Fibroblast of lung (primary cell): ENCODE data around the gene TMEM217. TPM values are rescaled to one million over a fixed set of nuclear protein-coding genes. Genes with fewer than 3 reads are reported as not detected.

ENCODE experiments used
- DNase-seq, 2 donors: peaks; one replicate each; pipeline versions ENCODE4 v3.0.0 to v3.0.0-alpha.2; 2010; ENCODE audit warnings: low read depth in 2 of 2
- H2AFZ ChIP-seq: 2 replicates; pipeline ENCODE4 v1.5.1; 2012; ENCODE audit warnings: low read length, control low read depth, inconsistent platforms
- H3K27ac ChIP-seq: 2 replicates; pipeline ENCODE4 v1.5.1; 2011; ENCODE audit warnings: low read length, control low read depth; ENCODE audit not compliant: insufficient read depth
- H3K27me3 ChIP-seq: 2 replicates; pipeline ENCODE4 v1.5.1; 2011; ENCODE audit warnings: mild to moderate bottlenecking, low read length; ENCODE audit not compliant: control insufficient read depth, insufficient read depth
- H3K36me3 ChIP-seq: 2 replicates; pipeline ENCODE4 v1.5.1; 2011; ENCODE audit warnings: low read length; ENCODE audit not compliant: control insufficient read depth, insufficient read depth
- H3K4me1 ChIP-seq: 2 replicates; pipeline ENCODE4 v1.5.1; 2011; ENCODE audit warnings: low read length; ENCODE audit not compliant: control insufficient read depth, insufficient read depth; ENCODE audit errors: extremely low read depth
- H3K4me2 ChIP-seq: 2 replicates; pipeline ENCODE4 v1.5.1; 2011; ENCODE audit warnings: low read length, control low read depth; ENCODE audit not compliant: insufficient read depth; ENCODE audit errors: extremely low read depth
- H3K4me3 ChIP-seq, 4 experiments: fragments of 200-600 bp in 1 of 4; sonication (generic) in 1 of 4; replicated peaks in 1 of 4; 2 replicates each; pipeline ENCODE4 v1.5.1; 2011 to 2016; ENCODE audit warnings: low read length in 4 of 4, low read depth in 3 of 4, mild to moderate bottlenecking in 3 of 4, control low read depth in 2 of 4, inconsistent platforms in 1 of 4, mixed read lengths in 1 of 4; ENCODE audit not compliant: insufficient read depth in 1 of 4; ENCODE audit errors: control extremely low read depth in 1 of 4
- H3K79me2 ChIP-seq: 2 replicates; pipeline ENCODE4 v1.5.1; 2012; ENCODE audit warnings: mild to moderate bottlenecking, low read length, inconsistent platforms; ENCODE audit not compliant: control insufficient read depth, insufficient read depth
- H3K9ac ChIP-seq: 2 replicates; pipeline ENCODE4 v1.5.1; 2011; ENCODE audit warnings: mild to moderate bottlenecking, low read length, control low read depth; ENCODE audit not compliant: insufficient read depth
- H3K9me3 ChIP-seq: 2 replicates; pipeline ENCODE4 v1.5.1; 2012; ENCODE audit warnings: low read depth, low read length; ENCODE audit not compliant: control insufficient read depth, insufficient read depth
- H4K20me1 ChIP-seq: 2 replicates; pipeline ENCODE4 v1.5.1; 2011; ENCODE audit warnings: low read length; ENCODE audit not compliant: control insufficient read depth, insufficient read depth; ENCODE audit errors: extremely low read depth
- CTCF ChIP-seq, 2 donors: IDR thresholded peaks in 1 of 2; conservative IDR thresholded peaks in 1 of 2; 1 replicate in 1 of 2; 2 replicates in 1 of 2; pipeline ENCODE4 v1.5.1; 2011 to 2012; ENCODE audit warnings: low read length in 2 of 2, control low read depth in 1 of 2, inconsistent platforms in 1 of 2, low read depth in 1 of 2, mild to moderate bottlenecking in 1 of 2
- EZH2 ChIP-seq: IDR thresholded peaks from 2 replicates; pipeline ENCODE4 v1.5.1; 2012; ENCODE audit warnings: low read length, control low read depth, mild to moderate bottlenecking; ENCODE audit errors: missing control alignments
- polyA plus RNA-seq, 2 donors: library from polyadenylated mRNA; depleted of rRNA in 1 of 2; stranded (reverse) in 1 of 2; unstranded in 1 of 2; fragments of >200 nt; gene quantifications; 2 replicates each; pipeline ENCODE4 v1.2.1, GENCODE V29; 2011 to 2012; ENCODE audit warnings: missing spikeins in 1 of 2
- total RNA-seq: library from RNA; depleted of rRNA; stranded (reverse); fragments of >200 nt; gene quantifications from 2 replicates; pipeline ENCODE4 v1.2.1, GENCODE V29; 2014

The TMEM217 gene
- total and polyA plus RNA-seq, 2 donors (not counting 1 experiment from before 2014, with no cell fraction given) = 3.1 to 4.0 TPM

DNA sequence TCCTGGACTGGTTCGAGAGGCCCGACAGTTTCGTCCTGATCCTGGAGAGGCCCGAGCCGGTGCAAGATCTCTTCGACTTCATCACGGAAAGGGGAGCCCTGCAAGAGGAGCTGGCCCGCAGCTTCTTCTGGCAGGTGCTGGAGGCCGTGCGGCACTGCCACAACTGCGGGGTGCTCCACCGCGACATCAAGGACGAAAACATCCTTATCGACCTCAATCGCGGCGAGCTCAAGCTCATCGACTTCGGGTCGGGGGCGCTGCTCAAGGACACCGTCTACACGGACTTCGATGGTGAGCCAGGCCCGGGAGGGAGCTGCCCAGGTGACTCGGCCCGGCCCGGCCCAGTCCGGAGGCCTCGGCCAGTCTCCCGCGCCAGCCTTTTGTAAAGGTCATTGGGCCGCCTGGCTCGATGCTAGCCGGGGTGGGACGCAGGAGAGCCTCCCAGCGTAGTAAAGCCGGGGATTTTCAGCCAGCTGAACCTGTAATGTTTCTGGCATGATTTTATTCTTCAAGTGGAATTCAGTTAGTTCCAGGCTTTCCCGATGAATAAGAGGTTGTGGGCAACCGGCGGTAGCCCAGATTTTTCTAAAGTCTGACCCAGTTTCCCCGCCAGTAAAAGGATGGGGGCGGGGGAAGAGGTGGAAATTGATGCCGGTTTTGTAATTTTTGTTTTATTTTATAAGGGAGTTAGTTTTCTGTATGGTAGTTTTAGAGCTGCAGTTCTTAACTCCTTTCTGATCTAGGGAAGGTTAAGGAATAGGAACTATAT lies 86.6 kb downstream of the TMEM217 start:
- DNase-seq = peak in 1 of 2 donors; percentile 76
- Histone ChIP-seq H3K4me2 (peak overlapping the region; percentile 88), H2AFZ (no peak overlapping the region), H3K79me2 (peaks cover 20% of the 10 kb centered on the region), H3K9ac (peak overlapping the region; percentile 78), H3K36me3 (peaks cover 15% of the 10 kb centered on the region), H3K4me1 (peaks cover 6% of the 10 kb centered on the region), H3K4me3 (peak overlapping the region; percentile 58 to 95 (median 73)), H3K27ac (peak overlapping the region; percentile 82), H4K20me1 (no peaks in the 10 kb centered on the region), H3K9me3 (no peaks in the 10 kb centered on the region), H3K27me3 (no peaks in the 10 kb centered on the region)
- TF ChIP-seq CTCF (conservative IDR thresholded peaks at IDR 0.05 in 1 of 2, IDR thresholded peaks at IDR 0.05 in 1 of 2; ENCODE audit: low read depth in 1 of 2, low read length in 2 of 2) (no peak), EZH2 (no peak)

DNA sequence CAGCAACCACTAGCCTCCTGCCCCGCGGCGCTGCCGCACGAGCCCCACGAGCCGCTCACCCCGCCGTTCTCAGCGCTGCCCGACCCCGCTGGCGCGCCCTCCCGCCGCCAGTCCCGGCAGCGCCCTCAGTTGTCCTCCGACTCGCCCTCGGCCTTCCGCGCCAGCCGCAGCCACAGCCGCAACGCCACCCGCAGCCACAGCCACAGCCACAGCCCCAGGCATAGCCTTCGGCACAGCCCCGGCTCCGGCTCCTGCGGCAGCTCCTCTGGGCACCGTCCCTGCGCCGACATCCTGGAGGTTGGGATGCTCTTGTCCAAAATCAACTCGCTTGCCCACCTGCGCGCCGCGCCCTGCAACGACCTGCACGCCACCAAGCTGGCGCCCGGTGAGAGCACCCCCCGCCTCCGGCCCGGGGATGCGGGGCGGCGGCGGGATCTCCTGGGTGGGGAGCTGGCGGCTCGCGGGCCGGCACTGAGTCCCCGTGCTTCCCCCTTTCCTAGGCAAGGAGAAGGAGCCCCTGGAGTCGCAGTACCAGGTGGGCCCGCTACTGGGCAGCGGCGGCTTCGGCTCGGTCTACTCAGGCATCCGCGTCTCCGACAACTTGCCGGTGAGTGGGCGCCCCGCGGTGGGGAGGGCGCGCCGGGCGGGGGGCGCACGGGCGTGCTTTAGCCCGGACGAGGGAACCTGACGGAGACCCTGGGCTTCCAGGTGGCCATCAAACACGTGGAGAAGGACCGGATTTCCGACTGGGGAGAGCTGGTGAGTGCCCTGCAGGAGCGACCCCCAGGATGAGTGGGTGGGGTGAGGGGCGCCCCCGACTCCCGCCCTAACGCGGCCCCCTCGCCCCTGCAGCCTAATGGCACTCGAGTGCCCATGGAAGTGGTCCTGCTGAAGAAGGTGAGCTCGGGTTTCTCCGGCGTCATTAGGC lies 87.4 kb downstream of the TMEM217 start:
- H3K27ac ChIP-seq = peak overlapping the region; percentile 82
- H4K20me1 ChIP-seq = no peaks in the 10 kb centered on the region
- no peaks in the 10 kb centered on the region for H3K27me3 ChIP-seq
- peak overlapping the region; percentile 88 for H3K4me2 ChIP-seq
- H3K9me3 ChIP-seq = no peaks in the 10 kb centered on the region
- H3K4me3 ChIP-seq = peak overlapping the region; percentile 58 to 95 (median 73)
- DNase-seq = peak in 1 of 2 donors; percentile 44
- peaks cover 15% of the 10 kb centered on the region for H3K36me3 ChIP-seq
- H3K9ac ChIP-seq = peak overlapping the region; percentile 78
- peaks cover 20% of the 10 kb centered on the region for H3K79me2 ChIP-seq
- TF ChIP-seq CTCF (conservative IDR thresholded peaks at IDR 0.05 in 1 of 2, IDR thresholded peaks at IDR 0.05 in 1 of 2; ENCODE audit: low read depth in 1 of 2, low read length in 2 of 2) (peak; percentile 5 to 9), EZH2 (no peak)
- no peak overlapping the region for H2AFZ ChIP-seq
- peaks cover 6% of the 10 kb centered on the region for H3K4me1 ChIP-seq
